GM19239 (cell line): Measurements from ENCODE around the gene CSKMT.
"Not testable (repeated sequence)": the region's sequence is repeated elsewhere in the genome, so short reads cannot be mapped to it uniquely, and the experiment has no call there.

ENCODE experiments used
- DNase-seq: peaks from one replicate; pipeline ENCODE4 v3.0.0; 2011; ENCODE audit warnings: low spot score; ENCODE audit not compliant: insufficient read length
- FAIRE-seq: peaks from 2 replicates; lab custom pipeline; 2011; peaks lifted over from hg19 to GRCh38; lab: Jason Lieb, UNC

The CSKMT gene

GRCh38 chr11:62680825-62681240 lies 15.7 kb downstream of the CSKMT start:
- peak; percentile 56 for DNase-seq
- peak; percentile 73 for FAIRE-seq

GRCh38 chr11:62682518-62682917 lies 17.4 kb downstream of the CSKMT start:
- DNase-seq (no peak), FAIRE-seq (no peak)

- no peak for FAIRE-seq
These were observed 22.6 kb downstream of the CSKMT start for GRCh38 chr11:62687508-62688396.

GRCh38 chr11:62688491-62688890 lies 23.4 kb downstream of the CSKMT start:
- no peak for DNase-seq
- no peak for FAIRE-seq

More at GRCh38 chr11:62687508-62688396, 22.6 kb downstream of the CSKMT start:
- DNase-seq: no peak

- DNase-seq (no peak), FAIRE-seq (no peak)
These were observed 24.5 kb downstream of the CSKMT start, which contains the start of gene LRRN4CL for GRCh38 chr11:62689421-62690183. LRRN4CL (minus strand) TSS chr11:62689530; CDS start chr11:62688508, 1,022 bp downstream.

- not testable (repeated sequence) for FAIRE-seq, DNase-seq
These were observed 28.5 kb downstream of the CSKMT start for GRCh38 chr11:62693624-62694023.

- peak; percentile 93 for FAIRE-seq
- DNase-seq: peak; percentile 81
These were observed 29.5 kb downstream of the CSKMT start for GRCh38 chr11:62694455-62695167.

GRCh38 chr11:62702246-62702645 lies 37.1 kb downstream of the CSKMT start:
- no peak for FAIRE-seq
- DNase-seq: no peak

GRCh38 chr11:62703921-62704320 lies 38.8 kb downstream of the CSKMT start:
- FAIRE-seq, DNase-seq: not testable (repeated sequence)

- DNase-seq: no peak
- no peak for FAIRE-seq
These were observed 40.3 kb downstream of the CSKMT start for GRCh38 chr11:62705413-62705812.

- FAIRE-seq: peak; percentile 53
These were observed 41.1 kb downstream of the CSKMT start for GRCh38 chr11:62705880-62706849.

GRCh38 chr11:62706850-62707247 lies 41.7 kb downstream of the CSKMT start:
- DNase-seq (no peak), FAIRE-seq (no peak)

More at GRCh38 chr11:62705880-62706849, 41.1 kb downstream of the CSKMT start:
- DNase-seq: peak; percentile 81

- DNase-seq (no peak), FAIRE-seq (no peak)
These were observed 42.3 kb downstream of the CSKMT start, which contains the start of the genes BSCL2 and GNG3 for GRCh38 chr11:62707277-62707861. BSCL2 (minus strand) TSS chr11:62707424; CDS start chr11:62707195, 229 bp downstream. GNG3 (plus strand) TSS chr11:62707676; CDS start chr11:62708296, 620 bp downstream.

- DNase-seq (no peak), FAIRE-seq (no peak)
These were observed 43.3 kb downstream of the CSKMT start for GRCh38 chr11:62708392-62708791.

- DNase-seq: no peak
- no peak for FAIRE-seq
These were observed 43.7 kb downstream of the CSKMT start for GRCh38 chr11:62708793-62709192.

- DNase-seq: peak; percentile 77
- peak; percentile 91 for FAIRE-seq
These were observed 44.3 kb downstream of the CSKMT start for GRCh38 chr11:62709247-62710000.

- FAIRE-seq (no peak), DNase-seq (no peak)
These were observed 44.9 kb downstream of the CSKMT start for GRCh38 chr11:62710001-62710345.

- FAIRE-seq (no peak), DNase-seq (no peak)
These were observed 47.2 kb downstream of the CSKMT start for GRCh38 chr11:62712276-62712812.
